ENCODE data around the gene RFX8.

Gene RFX8

DNA sequence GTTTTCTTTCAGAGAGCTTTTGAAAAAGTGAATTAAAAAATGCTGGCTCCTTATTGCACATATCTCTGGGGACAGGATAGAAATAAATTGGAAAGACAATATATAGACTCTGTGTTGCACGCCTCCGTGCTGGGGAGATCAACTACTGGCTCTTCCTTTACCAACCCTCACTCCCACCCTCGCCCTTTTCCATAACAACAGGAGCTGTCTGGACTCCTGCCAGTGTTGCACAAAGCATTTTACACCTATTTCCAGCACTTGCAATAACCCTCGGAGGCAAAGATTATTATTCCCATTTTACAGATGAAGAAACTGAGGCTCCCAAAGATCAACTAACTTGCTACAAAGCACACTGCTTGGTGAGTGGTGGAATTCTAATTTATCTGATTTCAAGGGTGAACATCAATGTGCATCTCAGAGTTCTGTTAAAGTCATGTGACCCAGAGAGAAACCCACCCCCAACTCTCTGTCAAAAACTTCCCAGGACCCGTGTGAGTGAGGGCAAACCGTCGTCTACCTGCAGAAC is 91.8 kb downstream of the RFX8 start:
- TF ChIP-seq, protein P1, sequence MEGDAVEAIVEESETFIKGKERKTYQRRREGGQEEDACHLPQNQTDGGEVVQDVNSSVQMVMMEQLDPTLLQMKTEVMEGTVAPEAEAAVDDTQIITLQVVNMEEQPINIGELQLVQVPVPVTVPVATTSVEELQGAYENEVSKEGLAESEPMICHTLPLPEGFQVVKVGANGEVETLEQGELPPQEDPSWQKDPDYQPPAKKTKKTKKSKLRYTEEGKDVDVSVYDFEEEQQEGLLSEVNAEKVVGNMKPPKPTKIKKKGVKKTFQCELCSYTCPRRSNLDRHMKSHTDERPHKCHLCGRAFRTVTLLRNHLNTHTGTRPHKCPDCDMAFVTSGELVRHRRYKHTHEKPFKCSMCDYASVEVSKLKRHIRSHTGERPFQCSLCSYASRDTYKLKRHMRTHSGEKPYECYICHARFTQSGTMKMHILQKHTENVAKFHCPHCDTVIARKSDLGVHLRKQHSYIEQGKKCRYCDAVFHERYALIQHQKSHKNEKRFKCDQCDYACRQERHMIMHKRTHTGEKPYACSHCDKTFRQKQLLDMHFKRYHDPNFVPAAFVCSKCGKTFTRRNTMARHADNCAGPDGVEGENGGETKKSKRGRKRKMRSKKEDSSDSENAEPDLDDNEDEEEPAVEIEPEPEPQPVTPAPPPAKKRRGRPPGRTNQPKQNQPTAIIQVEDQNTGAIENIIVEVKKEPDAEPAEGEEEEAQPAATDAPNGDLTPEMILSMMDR (IDR thresholded peaks at IDR 0.05; ENCODE audit: low read depth, low read length, missing control alignments), result no peak
- DNase-seq (ENCODE audit: low read depth), result no peak
- no peak overlapping the region for H3K4me3 ChIP-seq (ENCODE audit: low read depth, low read length)

DNA sequence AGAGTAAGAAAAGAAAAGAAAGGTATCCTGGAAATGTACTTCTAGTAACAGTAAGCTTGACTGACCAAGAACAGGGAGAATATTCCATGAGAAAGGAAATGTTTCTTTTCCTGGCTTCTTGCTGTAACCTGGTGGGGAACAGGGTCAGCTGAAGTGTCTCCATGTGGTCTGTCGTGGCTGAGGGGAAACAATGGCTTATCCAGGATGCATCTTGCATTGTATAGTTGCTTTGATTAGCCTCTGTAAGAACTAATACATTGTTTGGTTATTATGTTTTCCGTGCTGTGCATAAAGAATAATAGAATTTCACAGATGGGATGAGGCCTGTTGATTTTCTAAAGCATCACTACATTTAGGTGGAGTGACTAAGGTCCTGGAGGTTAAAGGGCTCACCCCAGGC is 92.5 kb downstream of the RFX8 start:
- no peak for DNase-seq (ENCODE audit: low read depth)
- TF ChIP-seq, protein P1 (IDR thresholded peaks at IDR 0.05; ENCODE audit: low read depth, low read length, missing control alignments), result no peak
- no peak overlapping the region for H3K4me3 ChIP-seq (ENCODE audit: low read depth, low read length)

DNA sequence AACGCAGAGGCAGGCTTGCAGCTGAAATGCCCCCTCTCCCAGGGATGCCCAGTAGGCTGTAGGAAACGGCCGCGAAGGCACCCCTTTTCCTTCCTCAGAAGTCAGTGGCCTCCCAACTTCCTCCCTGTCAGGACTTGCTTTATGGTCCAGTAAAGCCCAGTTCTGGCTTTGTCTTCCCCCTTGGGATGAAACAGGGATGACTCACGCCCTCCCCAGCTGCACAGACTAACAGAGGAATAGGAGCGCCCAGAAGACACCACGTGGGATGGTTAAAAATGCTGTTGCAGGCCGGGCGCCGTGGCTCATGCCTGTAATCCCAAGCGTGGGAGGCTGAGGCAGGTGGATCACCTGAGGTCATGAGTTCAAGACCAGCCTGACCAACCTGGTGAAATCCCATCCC is 94.5 kb downstream of the RFX8 start:
- DNase-seq (ENCODE audit: low read depth), result no peak
- H3K4me3 ChIP-seq (ENCODE audit: low read depth, low read length), result no peak overlapping the region
- TF ChIP-seq, protein P1 (IDR thresholded peaks at IDR 0.05; ENCODE audit: low read depth, low read length, missing control alignments), result no peak

DNA sequence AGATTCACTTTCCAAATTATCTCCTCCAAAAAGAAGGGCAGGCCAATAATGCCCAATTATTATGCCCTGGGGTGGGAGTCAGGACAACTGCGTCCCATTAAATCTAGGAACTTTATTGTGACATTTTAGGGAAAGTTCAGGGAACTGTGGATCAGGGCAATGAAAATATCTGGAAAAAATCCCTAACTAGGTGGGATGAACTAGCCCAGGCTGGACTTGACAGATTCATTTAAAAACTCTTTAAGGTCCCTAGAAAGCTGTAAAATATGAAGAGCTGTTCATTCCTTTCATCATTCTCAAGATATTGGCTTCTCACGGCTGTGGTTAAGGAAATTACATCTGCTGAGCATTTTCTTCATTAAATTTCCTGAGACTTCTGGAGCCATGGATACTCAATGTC is 95.8 kb downstream of the RFX8 start:
- H3K4me3 ChIP-seq (ENCODE audit: low read depth, low read length), result no peak overlapping the region
- TF ChIP-seq, protein P1 (IDR thresholded peaks at IDR 0.05; ENCODE audit: low read depth, low read length, missing control alignments), result no peak
- no peak for DNase-seq (ENCODE audit: low read depth)

DNA sequence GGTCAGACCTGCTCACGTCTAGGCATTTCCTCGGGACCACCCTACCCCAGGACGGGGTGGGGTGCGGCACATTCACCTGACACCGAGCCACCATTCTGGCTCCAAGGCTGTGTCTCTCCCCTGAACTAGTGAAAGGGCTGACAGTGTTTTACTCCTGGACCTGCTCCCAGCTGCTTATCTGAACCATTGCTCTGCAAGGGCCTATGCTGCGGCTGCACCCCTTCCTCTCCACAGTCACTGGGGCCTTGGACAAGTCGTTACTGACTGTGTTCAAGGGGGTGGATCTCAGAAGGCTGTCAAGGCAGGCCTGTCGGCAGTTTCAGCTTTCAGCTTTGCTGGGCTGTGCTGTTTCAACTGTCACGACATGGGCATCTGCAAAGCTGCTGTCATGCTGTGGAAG is 99.3 kb downstream of the RFX8 start:
- DNase-seq (ENCODE audit: low read depth), result no peak
- TF ChIP-seq, protein P1 (IDR thresholded peaks at IDR 0.05; ENCODE audit: low read depth, low read length, missing control alignments), result no peak
- no peak overlapping the region for H3K4me3 ChIP-seq (ENCODE audit: low read depth, low read length)

DNA sequence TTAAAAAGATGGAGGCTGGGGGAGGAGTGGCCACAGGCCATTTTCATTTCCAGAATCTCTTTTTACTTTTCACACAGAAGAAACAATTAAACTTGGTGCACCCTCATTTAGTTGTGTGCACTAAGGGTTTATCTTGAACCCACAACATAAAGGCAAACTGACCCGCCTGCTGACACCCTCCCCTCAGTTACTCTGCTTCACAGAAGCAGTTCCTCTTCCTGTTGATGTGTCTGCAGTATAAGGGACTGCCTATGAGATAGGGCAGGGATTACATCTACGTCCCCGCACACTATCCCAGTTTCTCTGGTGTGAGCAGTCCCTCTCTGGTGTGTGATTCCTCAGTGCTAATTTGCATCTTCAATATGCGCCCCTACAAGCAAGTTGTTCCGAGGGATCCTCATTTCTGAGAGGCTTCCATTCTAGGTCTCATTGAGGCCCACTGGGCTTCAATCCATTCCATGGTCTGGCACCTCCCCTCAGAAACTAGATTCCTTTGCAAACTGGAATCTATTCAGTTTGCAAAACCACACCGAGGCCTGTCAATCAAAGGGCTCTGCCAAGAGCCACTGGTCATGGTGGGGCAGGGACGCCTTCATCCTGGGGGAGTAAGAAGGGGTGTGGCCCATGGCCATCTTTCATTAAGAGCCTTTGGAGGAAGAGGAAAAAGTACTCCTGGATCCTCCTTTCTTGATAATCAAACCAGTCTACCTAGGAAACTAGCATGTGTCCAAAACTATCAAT is 99.9 kb downstream of the RFX8 start:
- TF ChIP-seq, protein P1 (IDR thresholded peaks at IDR 0.05; ENCODE audit: low read depth, low read length, missing control alignments), result no peak
- H3K4me3 ChIP-seq (ENCODE audit: low read depth, low read length), result no peak overlapping the region
- DNase-seq (ENCODE audit: low read depth), result no peak

DNA sequence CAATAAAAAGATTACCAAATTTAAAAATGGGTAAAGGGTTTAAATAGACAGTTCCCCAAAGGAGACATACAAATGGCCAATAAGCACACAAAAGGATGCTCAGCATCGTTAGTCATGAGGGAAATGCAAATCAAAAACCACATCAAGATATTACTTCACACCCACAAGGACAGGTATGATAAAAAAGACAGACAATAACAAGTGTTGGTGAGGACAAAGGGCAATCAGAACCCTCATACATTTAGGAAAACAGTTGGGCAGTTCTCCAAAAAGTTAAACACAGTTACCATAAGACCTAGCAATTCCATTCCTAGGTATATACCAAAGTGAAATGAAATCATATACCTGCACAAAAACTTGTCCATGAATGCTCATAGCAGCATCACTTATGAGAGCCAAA is 102.1 kb downstream of the RFX8 start:
- no peak for DNase-seq (ENCODE audit: low read depth)
- TF ChIP-seq, protein P1 (IDR thresholded peaks at IDR 0.05; ENCODE audit: low read depth, low read length, missing control alignments), result no peak
- no peak overlapping the region for H3K4me3 ChIP-seq (ENCODE audit: low read depth, low read length)
